Embryonic facial prominence (tissue), 1 donor: ENCODE measurements around the gene BEND5.

Experiments
- DNase-seq: peaks from one replicate; pipeline ENCODE4 v3.0.0-alpha.2; 2016; ENCODE audit errors: extremely low spot score

Gene BEND5

DNA sequence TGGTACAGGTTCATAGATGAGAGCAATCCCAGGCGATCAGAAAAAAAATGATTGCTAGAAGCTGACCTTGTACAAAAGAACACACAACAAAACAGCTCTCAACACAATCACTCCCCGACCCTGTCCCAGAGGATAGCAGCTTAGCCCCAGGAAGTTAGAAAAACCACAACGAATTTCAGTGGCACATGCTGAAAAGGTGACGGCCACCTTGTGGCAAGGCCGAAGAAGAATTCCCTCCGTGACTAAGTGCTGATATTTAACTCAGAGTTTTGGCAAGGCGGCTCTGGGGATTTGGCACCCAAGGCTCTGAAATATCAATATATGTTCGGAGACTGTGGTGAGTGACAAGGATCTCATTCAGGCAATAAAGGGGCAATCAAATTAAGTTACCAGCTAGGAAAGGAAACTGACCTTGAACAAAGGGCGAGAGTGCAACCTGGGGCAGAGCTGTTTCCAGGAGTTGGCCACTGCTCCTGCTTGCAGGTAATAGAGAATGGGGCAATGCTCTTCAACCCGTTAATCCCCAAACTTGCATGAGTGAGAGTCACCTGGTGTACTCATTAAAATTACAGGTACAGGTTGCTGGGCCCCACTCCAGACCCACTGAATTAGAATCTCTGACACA is 96.2 kb downstream of the BEND5 start:
- no peak for DNase-seq

DNA sequence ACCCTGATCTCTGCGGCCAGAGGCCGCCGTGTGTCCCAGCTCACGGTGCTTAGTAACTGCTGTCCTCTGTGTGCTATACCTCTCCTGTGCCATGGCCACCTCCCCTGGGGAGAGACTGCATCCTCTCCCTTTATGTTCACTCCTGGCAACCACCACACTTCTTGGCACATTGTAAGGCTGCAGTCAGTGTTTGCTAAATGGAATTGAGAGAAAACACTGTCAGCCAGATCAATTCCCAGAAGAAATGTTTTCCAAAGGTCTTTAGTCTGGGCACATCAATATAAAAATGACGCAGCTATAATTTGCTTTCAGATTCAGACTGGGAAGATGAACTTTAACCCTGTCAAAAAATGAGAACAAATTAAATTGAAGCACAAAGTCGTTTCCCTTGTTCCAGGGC is 96.8 kb downstream of the BEND5 start:
- DNase-seq: no peak

DNA sequence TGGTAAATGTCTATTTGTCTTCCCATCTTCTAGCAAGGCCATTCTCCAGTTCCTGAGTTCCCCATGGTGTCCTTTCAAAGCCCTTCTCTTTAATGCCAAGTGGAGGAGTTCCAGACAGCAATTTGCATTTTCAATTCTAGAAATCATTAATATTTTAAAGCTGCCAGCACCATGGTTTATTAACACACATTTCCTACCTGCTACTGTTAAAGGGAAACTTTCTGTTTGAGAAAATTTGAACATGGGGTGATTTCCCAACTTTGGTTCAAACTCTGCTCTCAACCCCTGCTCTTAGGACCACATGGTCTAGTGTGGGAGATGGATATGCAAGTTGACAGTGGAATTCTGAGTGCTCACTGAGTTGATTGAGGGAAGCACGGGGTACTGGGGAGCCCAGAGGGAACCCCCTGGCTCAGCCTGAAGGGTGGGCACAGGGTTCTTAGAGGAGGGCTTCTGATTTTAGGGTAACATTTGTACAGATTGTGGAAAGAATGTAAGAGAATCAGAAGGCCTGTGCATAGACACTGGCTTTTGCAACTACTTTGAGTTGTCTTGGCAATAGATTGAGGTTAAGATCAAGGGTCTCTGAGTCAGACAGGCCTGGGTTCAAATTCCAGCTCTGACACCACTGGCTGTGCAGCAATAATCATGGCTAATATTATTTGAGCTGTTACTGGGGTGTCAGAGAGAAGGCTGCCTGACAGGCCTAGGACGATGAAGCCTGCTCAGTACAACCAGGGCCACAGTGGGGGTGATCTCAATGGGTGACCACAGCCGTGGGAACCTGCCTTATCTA is 97.8 kb downstream of the BEND5 start:
- DNase-seq: no peak
